Endodermal cell (in vitro differentiated cells): ENCODE measurements around the gene F5. TPM values are rescaled to one million over a fixed set of nuclear protein-coding genes. Genes with fewer than 3 reads are reported as not detected.

ENCODE experiments used
- DNase-seq: peaks from one replicate; pipeline ENCODE4 v3.0.0-alpha.2; 2017
- H3K27ac ChIP-seq: 2 replicates; pipeline ENCODE4 v1.5.1; 2013; ENCODE audit warnings: mild to moderate bottlenecking, low read depth, low read length, moderate library complexity
- H3K27me3 ChIP-seq: 2 replicates; pipeline ENCODE4 v1.6.1; 2013; ENCODE audit warnings: mild to moderate bottlenecking, low read length, moderate library complexity; ENCODE audit not compliant: insufficient read depth, control insufficient read depth, poor library complexity, severe bottlenecking
- H3K36me3 ChIP-seq: 2 replicates; pipeline ENCODE4 v1.7.0; 2013; ENCODE audit warnings: mild to moderate bottlenecking, low read length, moderate library complexity; ENCODE audit not compliant: control insufficient read depth, insufficient read depth
- H3K4me1 ChIP-seq: one replicate; pipeline ENCODE4 v1.7.0; 2013; ENCODE audit warnings: low read length; ENCODE audit not compliant: control insufficient read depth, insufficient read depth
- H3K4me3 ChIP-seq: 2 replicates; pipeline ENCODE4 v1.5.1; 2013; ENCODE audit warnings: mild to moderate bottlenecking, low read length, moderate library complexity
- H3K9ac ChIP-seq: 2 replicates; pipeline ENCODE4 v1.6.1; 2013; ENCODE audit warnings: mild to moderate bottlenecking, low read length, moderate library complexity; ENCODE audit not compliant: poor library complexity, severe bottlenecking; ENCODE audit errors: extremely low read depth
- H3K9me3 ChIP-seq: 2 replicates; pipeline ENCODE4 v1.6.1; 2013; ENCODE audit warnings: mild to moderate bottlenecking, low read length, moderate library complexity; ENCODE audit not compliant: control insufficient read depth
- H3K27ac Mint-ChIP-seq: 2 replicates; pipeline ENCODE4 v1.8.0; 2020; ENCODE audit warnings: mixed read lengths
- H3K27me3 Mint-ChIP-seq: 2 replicates; pipeline ENCODE4 v1.8.0; 2021; ENCODE audit warnings: mild to moderate bottlenecking, mixed read lengths; ENCODE audit not compliant: insufficient read depth
- H3K36me3 Mint-ChIP-seq: 2 replicates; pipeline ENCODE4 v1.8.0; 2020; ENCODE audit warnings: low read depth, mixed read lengths
- H3K4me1 Mint-ChIP-seq: 2 replicates; pipeline ENCODE4 v1.8.0; 2020; ENCODE audit warnings: mixed read lengths
- H3K4me3 Mint-ChIP-seq: 2 replicates; pipeline ENCODE4 v1.8.0; 2020; ENCODE audit warnings: mild to moderate bottlenecking, moderate library complexity, mixed read lengths
- H3K9me3 Mint-ChIP-seq: 2 replicates; pipeline ENCODE4 v1.8.0; 2020; ENCODE audit warnings: mild to moderate bottlenecking, mixed read lengths
- WGBS, 2 experiments: methylation state at CpG; one replicate each; pipeline versions ENCODE4 v1.1.5 to v1.1.7; 2013; ENCODE audit warnings: missing lambda C conversion rate in 2 of 2, mixed read lengths in 1 of 2; ENCODE audit not compliant: insufficient coverage in 1 of 2, insufficient read length in 1 of 2; 5-methylcytosine and 5-hydroxymethylcytosine counted together
- total RNA-seq, 2 donors: library from RNA; stranded (reverse); fragmentation: NEBNext Ultra II Directional in 1 of 2; extraction: Animal tissue kit (Norgen Biotek cat#: 25700) in 1 of 2; gene quantifications; 2 replicates in 1 of 2; 3 replicates in 1 of 2; pipeline ENCODE4 v1.2.1, GENCODE V29; 2021
- TF ChIP-seq, protein P1 (sequence below): fragments of 200-600 bp; sonication (generic); conservative IDR thresholded peaks from 2 replicates; pipeline ENCODE4 v1.5.0; 2021; ENCODE audit warnings: antibody characterized with exemption, mild to moderate bottlenecking

Gene F5
- total RNA-seq, 2 donors from 2014 or later, result 0.04 to 0.09 TPM

DNA sequence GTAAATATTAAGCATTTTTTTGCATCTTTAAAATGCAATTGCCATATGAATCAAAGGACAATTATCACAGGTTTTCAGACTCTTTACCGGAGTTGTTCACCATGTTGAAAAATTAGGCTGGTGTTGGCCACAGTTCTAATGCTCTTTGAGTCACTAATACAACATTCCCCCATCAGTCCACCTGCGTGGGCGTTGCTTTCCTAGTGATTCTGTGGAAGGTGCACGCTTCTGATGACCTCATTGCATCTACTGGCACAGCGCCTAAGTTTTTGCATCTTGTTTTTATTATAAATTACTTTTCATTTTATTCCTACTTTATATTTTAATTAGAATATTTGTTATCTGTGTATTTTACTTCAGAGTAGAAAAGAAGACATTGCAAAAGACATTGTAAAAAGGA is 4.7 kb upstream of the F5 start:
- Histone ChIP-seq H3K9me3 (no peaks in the 10 kb centered on the region), H3K36me3 (no peaks in the 10 kb centered on the region), H3K27ac (no peak overlapping the region), H3K9ac (no peak overlapping the region), H3K4me1 (peaks cover 3% of the 10 kb centered on the region), H3K27me3 (peaks cover 28% of the 10 kb centered on the region), H3K4me3 (no peak overlapping the region)
- H3K36me3 Mint-ChIP-seq, result no peaks in the 10 kb centered on the region
- TF ChIP-seq, protein P1, sequence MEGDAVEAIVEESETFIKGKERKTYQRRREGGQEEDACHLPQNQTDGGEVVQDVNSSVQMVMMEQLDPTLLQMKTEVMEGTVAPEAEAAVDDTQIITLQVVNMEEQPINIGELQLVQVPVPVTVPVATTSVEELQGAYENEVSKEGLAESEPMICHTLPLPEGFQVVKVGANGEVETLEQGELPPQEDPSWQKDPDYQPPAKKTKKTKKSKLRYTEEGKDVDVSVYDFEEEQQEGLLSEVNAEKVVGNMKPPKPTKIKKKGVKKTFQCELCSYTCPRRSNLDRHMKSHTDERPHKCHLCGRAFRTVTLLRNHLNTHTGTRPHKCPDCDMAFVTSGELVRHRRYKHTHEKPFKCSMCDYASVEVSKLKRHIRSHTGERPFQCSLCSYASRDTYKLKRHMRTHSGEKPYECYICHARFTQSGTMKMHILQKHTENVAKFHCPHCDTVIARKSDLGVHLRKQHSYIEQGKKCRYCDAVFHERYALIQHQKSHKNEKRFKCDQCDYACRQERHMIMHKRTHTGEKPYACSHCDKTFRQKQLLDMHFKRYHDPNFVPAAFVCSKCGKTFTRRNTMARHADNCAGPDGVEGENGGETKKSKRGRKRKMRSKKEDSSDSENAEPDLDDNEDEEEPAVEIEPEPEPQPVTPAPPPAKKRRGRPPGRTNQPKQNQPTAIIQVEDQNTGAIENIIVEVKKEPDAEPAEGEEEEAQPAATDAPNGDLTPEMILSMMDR, result no peak
- H3K4me1 Mint-ChIP-seq, result peaks cover 6% of the 10 kb centered on the region
- no peak for DNase-seq
- no peak overlapping the region for H3K27ac Mint-ChIP-seq
- no peak overlapping the region for H3K4me3 Mint-ChIP-seq
- H3K27me3 Mint-ChIP-seq, result peaks cover 10% of the 10 kb centered on the region
- H3K9me3 Mint-ChIP-seq, result no peaks in the 10 kb centered on the region
- WGBS, 2 experiments, result 87 to 98% methylated on average over 3 to 5 of the region's 5 CpGs

DNA sequence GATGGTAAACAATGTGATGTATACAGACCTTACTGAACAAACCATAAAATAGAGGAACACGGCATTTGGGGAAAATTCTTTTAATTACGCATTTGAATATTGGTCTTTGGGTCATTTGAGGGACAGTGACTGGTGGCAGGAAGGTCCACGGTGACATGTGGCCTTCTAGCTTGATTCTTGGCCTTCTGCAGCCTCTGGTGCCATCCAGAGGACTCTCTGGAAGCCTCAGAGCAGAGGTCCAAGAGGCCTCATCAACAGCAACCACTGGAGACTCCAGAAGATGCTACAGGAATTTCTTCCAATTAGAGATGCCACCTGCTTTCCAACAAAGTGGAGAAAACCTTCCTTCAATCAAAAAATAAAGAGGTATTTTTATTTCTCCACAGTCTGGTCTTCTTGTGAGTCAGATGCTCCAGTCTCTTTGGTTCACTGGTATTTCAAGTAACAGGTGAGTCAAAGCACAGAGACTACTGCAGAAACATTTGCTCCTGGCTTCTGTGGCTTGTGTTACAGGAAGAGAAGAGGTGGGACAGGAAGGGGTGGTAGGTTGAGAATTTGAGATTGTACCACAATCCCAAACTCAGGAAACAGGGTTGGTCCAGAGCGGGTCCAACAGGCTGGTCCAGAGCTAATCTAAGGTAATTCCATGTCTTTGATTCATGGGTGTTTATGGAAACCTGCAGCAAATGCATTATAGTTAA is 2.7 kb upstream of the F5 start:
- no peak overlapping the region for H3K27ac Mint-ChIP-seq
- peaks cover 6% of the 10 kb centered on the region for H3K4me1 Mint-ChIP-seq
- H3K27me3 Mint-ChIP-seq, result peaks cover 18% of the 10 kb centered on the region
- no peaks in the 10 kb centered on the region for H3K9me3 Mint-ChIP-seq
- Histone ChIP-seq H3K4me1 (peaks cover 3% of the 10 kb centered on the region), H3K36me3 (no peaks in the 10 kb centered on the region), H3K27me3 (peaks cover 36% of the 10 kb centered on the region), H3K9me3 (no peaks in the 10 kb centered on the region), H3K9ac (no peak overlapping the region), H3K27ac (no peak overlapping the region), H3K4me3 (no peak overlapping the region)
- 86 to 88% methylated on average over 3 to 4 of the region's 4 CpGs for WGBS, 2 experiments
- H3K36me3 Mint-ChIP-seq, result no peaks in the 10 kb centered on the region
- DNase-seq, result no peak
- H3K4me3 Mint-ChIP-seq, result no peak overlapping the region
- TF ChIP-seq, protein P1, result no peak

DNA sequence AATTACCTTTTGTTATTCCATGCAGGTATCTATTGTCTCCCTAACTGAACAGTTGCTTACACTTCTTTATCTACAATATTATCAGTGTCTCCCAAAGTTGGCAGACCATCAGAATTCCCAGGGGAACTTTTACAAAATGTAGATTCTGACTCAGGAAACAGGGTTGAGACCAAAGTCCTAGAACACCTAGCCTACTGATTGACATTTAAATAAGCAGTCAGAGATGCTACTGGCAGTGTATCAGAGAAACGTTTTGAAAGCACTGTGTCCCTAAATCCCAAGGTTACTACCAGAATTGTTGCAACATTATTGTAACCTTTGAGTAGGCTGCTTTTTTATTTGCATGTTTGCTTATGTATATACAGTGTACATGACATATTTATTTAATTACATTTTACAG is 1.8 kb upstream of the F5 start:
- Mint-ChIP-seq H3K36me3 (no peaks in the 10 kb centered on the region), H3K9me3 (no peaks in the 10 kb centered on the region), H3K27me3 (peaks cover 18% of the 10 kb centered on the region), H3K27ac (no peak overlapping the region), H3K4me1 (peaks cover 6% of the 10 kb centered on the region), H3K4me3 (no peak overlapping the region)
- Histone ChIP-seq H3K27me3 (peaks cover 41% of the 10 kb centered on the region), H3K27ac (no peak overlapping the region), H3K9ac (no peak overlapping the region), H3K4me3 (no peak overlapping the region), H3K9me3 (no peaks in the 10 kb centered on the region), H3K36me3 (no peaks in the 10 kb centered on the region), H3K4me1 (peaks cover 3% of the 10 kb centered on the region)
- TF ChIP-seq, protein P1, result no peak
- no peak for DNase-seq
- 77% methylated on average over 1 of the region's 1 CpG; no CpG with 5 or more reads in 1 of the 2 experiments for WGBS, 2 experiments
